HG02763 (cell line): ENCODE measurements around the gene PCDH12.

Experiments
- ATAC-seq: cut with Tn5 transposase; IDR thresholded peaks from one replicate; pipeline ENCODE4 v1.9.1; 2021; ENCODE audit warnings: mild to moderate bottlenecking, moderate library complexity; ENCODE audit not compliant: unreplicated experiment

The PCDH12 gene

DNA sequence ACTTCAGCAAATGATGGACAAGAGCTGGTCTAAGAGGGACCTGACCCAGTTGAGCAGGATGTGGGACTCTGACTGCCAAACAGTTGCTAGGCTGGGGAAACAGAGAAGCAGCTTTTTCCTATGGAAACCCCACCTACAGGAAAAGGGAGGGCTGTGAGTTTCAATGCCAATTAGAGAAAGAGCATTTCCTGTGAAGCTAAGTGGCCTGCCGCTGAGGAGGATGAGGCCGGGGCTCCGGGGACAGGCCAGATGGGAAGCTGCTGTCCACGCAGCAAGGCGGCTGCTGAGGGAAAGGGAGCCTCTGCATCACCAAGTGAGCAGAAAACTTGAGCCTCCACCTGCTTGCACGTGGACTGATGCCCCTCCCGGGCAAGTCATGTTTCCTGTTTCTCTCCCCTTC, at the start of gene PCDH12:
Gene PCDH12, minus strand, starts transcription at position 90 of the 400 bp plus-strand sequence. CDS start 351 bp downstream, outside the sequence.
- ATAC-seq: no peak

DNA sequence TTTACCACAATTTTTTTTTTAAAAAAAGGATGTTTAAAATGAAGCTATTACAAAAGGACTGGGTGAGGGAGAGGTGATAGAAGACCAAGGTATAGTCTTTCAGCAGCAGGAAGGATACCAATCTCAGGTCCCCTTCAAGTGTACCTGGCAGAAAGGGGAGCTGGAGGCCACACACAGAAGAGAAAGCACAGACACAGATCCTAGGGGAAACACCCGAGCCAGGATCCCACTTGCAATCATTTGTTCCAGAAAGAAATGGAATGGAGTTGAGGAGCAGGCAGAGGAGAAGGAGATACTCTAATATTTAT, 49.2 kb upstream of the PCDH12 start:
- no peak for ATAC-seq

DNA sequence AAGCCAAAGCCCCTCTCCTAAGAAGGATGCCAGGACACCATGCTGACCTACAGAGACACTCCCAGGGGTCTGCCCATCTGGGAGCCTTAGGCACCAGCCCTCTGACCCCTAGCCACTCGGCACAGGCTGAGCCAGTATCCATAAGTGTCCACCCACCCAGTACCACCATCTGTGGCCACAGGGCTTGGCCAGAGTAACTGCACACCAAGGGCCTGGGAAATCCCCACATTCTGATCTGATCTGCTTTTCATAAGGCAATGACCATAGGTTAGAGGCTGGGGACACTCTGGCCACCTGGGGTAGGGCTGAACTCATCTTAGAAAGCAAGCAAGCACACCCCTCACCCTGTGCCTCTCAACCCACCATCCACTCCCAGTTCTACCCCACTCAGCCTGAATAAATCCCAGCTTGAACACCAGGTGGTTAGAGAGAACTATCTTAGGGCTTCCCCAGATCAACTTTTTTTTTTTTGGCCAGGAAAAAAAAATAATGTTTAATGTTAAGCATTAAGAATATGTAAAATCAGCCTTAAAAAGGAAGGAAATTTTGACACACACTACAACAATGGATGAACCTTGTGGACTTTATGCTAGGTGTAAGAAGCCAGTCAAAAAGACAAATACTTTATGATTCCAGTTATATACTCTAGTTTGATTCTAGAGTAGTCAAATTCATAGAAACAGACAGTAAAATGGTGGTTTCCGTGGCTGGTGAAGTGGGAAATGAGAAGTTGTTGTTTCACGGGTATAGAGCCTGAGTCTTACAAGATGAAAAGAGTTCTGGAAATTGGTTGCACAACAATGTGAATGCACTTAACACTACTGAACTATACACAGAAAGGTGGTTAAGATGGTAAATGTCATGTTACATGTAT, 48.6 kb upstream of the PCDH12 start:
- ATAC-seq: no peak

DNA sequence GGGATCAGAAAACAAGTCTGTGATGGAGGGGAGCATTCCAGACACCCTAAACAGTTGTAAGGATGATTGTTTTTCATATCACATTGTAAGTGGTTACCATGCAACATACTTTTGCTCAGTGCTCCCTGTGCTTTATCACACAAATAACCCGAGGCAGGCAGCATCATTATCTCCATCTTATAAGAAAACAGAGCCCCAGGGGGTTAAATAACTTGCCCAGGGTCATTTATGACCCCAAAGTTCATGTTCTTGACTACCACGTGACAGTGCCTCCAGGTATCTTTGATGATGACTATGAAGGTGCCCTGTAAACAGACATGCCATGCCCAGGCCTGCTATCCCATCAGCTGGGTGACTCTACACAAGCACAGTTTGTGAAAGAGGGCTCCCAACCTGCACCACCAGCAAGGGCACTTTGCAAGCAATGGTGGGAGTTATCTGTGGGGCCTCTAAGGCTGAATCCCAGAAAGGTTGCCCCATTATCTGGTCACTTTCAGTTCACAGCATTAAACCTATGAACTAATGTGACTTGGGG, 45.3 kb upstream of the PCDH12 start:
- no peak for ATAC-seq

DNA sequence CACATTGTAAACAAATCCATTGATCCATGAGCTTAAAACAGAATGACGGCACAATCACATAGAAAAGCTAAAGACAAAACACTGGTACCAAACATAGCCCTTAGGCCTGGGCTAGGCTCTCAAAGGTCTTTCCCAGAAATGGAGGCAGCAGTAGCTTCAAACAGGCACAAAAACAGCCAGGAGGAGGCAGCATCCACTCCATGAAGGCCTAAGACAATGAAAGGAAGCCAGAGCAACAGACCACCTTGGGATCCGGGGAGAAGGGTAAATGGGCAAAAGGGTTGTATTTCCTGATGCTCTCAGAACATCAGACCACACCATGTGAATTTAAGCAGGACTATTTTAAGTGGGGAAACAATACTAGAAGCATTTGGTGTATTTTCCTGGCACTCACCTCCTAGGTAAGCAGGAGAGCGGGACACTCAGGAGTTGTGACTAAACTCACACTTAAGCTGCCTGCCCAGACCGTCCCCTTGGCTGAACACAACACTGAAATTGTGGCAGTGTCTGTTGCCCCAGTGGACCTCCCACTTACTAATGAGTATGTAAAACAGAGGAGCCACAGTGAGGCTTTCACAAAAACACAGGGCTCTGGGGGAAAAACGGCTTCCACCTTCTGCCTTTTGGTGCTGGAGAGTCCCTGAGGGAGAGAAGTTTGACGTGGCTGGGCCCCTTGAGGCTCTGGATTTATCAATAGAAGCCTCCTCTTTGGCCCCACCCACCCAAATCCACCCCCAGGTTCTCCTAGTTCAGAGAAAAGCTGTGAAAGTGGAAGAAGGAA, 42.9 kb upstream of the PCDH12 start:
- ATAC-seq: no peak

DNA sequence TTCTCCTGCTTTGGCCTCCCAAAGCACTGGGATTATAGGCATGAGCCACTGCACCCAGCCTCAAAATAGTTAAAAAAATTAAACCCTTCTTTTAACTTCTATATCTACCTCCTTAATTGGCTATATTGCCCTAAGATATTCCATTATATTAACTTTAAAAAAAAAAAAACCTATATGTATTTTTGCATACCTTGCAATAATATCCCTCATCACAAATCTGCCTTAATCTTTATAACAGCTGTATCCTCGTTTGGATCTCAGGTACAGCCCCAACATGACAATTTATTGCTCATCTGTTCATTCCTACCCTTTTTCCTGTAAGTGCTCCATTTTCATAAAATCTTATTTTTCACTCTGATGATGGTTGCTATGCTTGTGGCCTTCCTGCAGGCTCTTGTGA, 42.2 kb upstream of the PCDH12 start:
- ATAC-seq: no peak

DNA sequence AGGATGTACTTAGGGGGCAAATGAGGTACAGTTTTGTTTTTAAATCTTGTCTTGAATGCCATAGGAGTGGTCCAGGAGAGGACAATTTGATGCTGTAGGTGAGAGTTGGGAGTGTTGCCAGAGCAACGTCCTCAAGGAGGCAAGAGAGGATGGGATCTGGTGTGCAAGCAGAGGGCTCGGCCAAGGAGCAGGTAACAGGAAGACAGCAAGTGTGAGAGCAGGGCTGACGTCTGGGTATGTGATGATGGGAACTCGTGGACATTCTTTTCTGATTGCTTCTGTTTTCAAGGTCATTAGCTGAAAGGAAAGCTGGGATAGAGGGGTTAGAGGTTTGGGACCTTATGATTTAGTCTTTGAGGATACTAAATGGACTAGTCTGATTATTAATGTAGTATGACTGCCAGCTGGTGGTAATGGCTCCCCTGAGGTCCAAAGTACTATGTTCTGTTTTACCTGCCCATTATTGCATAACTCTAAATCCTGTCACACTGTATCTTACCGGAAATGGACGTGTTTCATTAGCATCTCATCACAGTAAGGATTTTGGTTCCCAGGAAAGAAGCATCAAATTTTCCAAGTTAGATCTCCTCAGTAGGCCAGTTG, 39.5 kb upstream of the PCDH12 start:
- no peak for ATAC-seq

DNA sequence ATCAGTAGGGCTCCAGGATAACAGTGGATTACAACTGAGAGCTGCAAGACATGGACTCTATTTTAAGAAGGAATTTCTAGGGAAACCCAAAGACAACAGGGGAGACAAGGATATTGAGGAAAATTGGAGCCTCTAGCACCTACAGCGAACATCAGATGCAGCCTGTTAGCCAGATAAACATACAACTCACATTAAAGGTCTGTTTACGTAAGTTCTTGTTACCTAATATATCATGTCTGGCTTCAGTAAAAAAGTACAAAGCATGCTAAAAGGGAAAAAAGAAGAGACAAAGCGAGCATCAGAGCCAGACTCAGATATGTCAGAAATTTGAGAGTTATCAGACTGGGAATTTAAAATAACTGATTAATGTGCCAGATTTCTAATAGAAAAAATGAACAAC, 37.7 kb upstream of the PCDH12 start:
- no peak for ATAC-seq

DNA sequence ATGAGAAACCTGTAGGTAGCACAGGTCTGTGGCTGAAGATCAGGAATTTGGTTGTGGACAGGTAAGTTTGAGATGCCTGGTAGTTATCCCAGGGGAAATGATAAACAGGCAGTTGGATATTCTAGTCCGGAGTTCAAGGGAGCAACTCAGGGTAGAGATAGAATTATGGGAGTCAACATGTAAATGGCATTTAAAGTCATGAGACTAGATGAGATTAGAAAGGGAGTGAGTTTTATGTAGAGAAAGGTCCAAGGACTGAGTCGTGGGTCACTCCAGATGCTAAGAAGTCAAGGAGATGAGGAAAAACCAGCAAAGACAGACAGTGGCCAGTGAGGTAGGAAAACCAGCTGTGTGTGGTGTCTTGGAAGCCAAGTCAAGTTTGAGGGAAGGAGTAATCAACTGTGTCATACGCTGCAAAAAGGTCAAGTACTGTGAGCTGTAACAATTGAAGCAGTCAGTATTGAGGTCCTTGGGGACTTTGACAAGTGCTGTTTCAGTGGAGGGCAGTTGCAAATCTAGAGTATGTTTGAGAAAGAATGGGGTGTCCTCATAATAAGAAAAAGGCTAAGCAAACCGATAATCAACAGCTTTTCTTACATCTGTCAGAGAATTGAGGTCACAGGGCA, 36.6 kb upstream of the PCDH12 start:
- no peak for ATAC-seq

DNA sequence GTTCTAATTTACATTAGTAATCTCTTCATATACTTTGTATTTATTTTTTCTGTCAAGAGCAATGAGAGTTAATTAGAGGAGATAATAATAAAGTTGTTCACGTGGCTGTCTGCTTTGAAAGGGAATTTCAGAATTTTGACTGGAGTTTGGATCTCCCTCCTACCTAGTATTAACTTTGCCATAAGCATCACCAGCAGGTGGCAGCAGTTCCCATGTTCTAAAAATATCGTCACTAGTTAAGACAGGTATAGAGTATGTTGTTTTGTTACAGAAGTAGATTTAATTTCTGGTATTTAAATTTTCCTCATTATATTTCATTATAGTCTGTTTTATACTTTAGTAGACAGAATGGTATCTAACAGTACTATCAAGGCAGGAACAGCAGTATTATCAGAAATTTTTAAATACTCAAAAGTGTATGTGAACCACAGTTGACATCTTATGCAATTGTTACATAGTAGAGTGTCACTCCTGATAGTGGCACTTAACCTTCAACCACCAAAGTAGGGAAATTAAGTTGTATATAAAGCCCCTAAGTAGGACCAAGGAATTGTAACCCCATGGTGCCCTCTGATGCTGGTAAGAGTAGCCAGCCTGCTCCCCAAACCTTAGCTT, 34.5 kb upstream of the PCDH12 start:
- no peak for ATAC-seq

DNA sequence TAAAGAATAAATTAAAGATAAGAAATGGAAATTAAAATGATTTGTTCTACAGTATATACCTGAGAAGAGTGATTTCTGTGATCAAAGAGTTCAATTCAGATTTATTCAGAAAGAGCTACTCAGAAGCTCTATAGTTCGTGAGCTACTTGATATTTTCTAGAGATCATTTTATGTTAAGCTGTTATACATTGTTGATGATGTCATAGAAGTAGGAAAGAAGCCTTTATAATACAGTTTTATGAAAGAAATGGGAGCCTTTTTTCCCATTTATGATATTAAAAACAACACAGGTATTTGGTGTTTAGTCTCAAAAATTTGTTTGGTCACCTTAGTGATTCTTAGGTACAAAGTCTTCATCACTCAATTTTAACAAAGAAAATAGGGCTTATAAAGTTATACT, 31.7 kb upstream of the PCDH12 start:
- ATAC-seq: no peak

DNA sequence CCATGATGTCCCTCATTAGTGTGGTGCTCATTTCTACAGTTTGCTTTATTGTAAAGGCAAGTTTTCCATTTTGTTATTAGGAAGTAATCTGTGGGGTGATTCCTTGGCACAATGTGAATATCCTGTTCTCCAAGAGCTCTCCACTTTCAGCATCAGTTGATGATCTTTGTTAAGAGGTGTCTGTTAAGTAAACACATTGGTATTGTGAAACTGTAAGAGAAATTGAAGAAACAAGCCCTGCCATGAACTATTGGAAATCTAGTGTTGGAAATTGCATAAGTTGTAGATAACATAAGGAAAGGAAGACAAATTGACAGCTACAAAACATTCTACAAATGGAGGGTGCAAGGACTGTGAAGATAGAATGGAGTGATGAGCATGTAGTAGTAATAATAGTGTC, 28.1 kb upstream of the PCDH12 start:
- no peak for ATAC-seq

DNA sequence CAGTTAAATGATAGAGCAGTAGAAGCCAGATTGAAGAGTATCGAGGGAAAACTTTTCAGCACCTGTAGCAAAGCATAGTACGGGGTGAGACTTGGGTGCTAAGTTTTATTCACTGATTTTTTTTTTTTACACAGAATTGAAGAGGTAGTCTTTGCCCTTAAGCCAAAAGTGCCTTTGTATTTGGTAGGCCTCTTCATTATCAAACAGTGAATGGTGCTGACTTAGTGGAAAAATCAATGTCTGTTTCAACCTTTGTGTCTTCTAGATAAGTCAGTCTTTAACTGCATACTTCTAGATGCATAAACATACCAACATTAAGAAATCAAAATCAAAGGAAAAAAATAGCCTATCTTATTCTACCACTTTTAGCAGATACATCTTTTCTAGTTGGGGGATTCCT, 24.6 kb upstream of the PCDH12 start:
- ATAC-seq: no peak

DNA sequence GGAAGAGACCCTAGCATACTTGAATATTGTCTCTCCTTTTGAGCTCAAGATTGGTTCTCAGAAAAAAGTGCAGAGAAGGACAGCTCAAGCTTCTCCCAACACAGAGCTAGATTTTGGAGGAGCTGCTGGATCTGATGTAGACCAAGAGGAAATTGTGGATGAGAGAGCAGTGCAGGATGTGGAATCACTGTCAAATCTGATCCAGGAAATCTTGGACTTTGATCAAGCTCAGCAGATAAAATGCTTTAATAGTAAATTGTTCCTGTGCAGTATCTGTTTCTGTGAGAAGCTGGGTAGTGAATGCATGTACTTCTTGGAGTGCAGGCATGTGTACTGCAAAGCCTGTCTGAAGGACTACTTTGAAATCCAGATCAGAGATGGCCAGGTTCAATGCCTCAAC, 20.4 kb upstream of the PCDH12 start:
- ATAC-seq: no peak

DNA sequence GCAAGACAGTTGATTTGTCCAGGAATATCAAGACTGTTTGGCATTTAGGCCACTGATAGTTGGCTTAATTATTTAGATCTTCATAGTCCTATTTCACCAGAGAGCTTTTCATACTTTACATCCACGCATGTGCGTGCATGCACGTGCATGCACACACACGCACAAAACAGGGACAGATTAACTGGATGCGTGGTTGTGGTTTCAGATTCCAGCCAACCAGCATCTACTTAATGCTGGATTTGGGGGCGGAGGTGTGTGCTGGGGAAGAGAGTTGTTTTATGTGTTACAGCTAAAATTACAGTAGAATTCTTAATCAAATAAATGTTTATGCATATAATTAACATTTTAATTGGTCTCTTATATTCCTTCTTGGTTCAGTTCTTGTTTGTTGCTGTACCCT, 18.2 kb upstream of the PCDH12 start:
- no peak for ATAC-seq

DNA sequence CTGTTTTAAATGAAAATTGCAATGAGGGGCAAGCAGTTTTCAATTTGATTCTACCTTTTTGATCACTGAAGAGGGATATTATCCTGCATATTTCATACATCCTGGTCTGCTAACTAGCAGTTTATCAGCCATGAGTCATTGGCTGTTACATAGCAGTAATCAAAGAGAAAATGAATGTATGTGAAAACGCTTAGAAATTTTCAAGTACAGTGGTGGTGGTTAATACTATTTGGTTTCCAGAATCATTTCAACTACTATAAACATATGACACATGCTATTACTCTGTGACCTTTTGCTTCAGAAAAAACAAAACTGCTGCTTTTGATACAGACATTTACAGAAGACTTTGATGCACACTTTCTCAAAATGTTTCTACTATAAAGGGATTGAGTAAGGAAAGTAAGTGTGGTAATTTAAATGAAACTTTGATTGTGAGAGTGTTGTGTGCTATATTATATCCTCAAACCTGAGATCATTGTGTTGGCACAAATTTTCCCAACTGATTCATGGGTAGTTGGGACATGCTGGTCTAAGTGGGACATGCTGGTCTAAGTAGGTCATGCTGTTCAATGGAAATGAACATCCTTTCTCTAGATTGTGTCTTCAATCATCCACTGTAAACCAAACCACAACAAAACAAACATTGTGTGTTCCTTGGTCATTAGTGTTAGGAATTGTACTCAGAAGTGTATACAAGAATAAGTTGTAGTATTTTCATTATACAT, 16.0 kb upstream of the PCDH12 start:
- ATAC-seq: no peak

DNA sequence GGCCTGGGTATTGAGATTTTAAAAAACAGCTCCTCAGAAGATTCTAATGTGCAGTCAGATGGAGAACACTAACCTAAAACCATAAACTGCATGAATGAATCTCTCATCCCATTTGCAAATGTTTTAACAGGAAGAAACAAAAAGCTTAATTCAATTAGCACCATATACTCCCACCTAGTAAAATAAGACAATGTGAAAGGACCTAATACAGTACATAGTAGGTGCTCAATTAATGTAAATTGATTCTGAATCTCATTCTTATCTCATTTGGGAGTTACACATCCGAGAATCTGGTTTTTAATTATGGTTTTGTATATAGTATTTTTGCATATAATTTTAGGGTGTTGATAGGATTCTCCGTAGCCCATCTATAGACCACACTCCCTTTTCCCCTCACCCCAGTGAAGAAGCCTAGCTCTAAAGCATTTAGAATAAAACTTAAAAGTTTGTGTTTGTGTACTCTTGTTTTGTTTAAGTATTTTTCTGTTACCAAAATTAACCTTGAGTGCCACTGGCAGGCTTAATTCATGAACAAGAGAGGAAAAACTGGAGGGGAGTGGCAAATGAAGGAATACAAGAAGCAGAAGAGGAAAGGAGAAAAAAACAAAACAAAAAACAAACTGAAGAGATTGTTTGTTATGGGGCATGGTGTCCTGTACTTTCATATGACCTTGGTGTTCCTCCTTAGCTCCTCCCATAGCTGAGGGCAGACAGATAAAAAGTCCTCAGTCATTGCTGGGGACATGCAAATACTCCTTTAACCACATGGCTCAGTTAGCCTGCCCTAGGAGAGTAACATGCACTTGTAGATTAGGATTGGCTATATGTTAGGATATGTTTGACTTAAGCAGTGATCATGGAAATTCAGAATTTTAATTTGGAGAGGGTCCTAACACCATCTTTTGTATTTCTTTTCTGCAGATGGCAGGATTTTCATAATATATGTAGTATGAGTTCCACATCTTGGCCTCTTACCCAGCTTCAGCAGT, 12.1 kb upstream of the PCDH12 start:
- ATAC-seq: peak; percentile 51

DNA sequence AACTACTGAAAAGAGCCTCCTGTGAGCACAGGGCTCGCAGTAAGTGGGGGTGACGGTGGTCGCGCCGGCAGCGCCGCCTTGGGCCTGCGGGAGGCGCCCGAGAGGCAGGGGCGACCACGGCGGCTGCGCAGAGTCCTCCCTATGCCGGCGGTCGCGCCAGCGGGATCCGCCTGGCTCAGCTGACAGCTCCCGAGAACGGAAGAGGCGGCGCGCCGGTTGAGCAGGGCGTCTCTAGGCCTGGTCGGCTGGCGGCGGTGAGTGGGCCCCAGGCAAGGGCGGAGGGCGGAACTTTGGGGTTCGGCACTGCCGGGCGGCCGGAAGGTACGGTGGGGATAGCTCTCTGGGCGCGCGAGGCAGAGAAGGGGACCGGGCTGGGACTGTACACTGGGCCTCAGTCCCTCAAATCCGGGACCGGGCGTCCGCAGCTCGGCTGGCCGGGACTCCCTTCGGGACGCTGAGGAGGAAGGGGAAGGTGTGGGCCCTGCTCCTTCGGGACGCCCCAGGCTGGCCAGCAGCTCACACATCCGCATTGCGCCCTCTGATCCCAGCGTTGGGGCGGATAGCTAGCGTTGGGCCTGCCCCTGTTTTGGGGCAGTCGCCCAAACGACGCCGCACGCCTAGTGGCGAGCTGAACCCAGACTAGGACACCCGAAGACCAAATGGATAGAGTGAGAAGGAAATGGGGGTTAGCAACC, 11.1 kb upstream of the PCDH12 start, which contains the start of gene RNF14:
Gene RNF14, plus strand, starts transcription at position 192 of the 695 bp plus-strand sequence. CDS start 4,484 bp downstream, outside the sequence.
- peak; percentile 91 for ATAC-seq
